GM21825 (cell line): ENCODE results near the gene VAV2.
"Not testable (repeated sequence)": the region's sequence is repeated elsewhere in the genome, so short reads cannot be mapped to it uniquely, and the experiment has no call there.

Source experiments
- ATAC-seq: cut with Tn5 transposase; IDR thresholded peaks from one replicate; pipeline ENCODE4 v1.9.1; 2021; ENCODE audit warnings: mild to moderate bottlenecking, moderate library complexity; ENCODE audit not compliant: unreplicated experiment

The VAV2 gene

DNA sequence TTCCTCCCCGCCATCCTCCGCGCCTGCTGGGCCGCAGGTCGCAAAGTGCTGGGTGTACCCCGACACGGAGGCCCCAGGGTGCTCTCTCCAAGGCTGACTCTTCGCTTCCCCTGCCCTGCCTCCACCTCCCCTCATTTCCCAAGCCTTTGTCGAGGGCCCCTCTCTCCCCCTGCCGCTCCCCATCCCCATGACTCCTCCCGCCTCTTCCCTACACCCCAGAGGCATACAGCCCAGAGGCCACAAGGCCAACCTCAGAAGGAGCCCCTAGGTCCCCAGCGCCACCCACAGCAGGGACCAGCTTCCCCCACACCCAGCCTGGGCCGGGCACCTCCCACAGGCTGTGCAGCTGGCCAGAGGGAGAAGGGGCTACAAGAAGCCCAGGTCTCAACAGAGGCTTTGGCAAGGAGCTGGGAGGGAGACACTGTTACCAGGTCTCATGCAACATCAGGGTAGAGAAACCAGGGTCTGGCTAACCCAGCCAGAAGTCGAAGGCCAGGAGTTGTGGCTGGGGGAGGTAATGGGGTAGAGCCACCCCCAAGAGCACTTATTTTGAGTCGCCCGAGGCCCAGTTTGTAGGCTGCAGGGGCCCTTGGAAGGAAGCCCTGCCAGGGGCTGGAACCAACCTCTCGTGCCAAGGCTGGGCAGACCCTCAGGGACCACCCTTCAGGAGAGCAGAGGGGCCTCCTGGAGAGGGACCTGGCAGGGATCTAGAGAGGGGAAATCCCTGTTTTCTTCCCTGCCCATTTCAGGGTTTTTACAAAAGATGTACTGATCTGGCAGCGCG, 229.4 kb downstream of the VAV2 start:
- ATAC-seq: no peak

DNA sequence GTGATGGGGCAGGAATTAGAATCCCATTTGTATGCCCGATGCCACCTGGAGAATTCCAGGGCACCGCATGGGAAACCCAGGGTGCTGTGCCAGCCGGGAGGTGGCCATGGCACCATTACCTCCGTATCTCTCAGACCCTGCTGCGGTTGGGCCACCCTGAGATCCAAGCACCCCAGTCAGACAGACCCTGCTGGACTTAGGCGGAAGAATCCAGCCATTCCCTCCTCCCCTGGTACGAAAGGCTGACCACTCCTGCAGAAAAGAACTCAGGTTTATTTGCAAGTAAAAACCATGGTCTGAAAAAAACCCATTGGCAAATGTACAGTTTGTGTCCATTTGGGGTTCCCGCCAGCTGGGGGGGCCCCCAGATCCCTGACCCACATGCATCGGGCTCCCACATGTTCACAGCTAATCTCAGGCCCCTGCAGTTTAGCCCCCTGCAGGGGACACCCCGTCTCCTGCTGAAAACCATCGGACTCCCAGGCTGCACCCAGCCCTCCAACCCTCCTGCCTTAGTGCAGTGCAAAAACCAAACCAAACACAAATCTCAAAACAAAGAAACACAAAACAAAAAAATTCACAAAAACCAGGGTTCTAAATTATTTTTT, 230.4 kb downstream of the VAV2 start:
- ATAC-seq: no peak

DNA sequence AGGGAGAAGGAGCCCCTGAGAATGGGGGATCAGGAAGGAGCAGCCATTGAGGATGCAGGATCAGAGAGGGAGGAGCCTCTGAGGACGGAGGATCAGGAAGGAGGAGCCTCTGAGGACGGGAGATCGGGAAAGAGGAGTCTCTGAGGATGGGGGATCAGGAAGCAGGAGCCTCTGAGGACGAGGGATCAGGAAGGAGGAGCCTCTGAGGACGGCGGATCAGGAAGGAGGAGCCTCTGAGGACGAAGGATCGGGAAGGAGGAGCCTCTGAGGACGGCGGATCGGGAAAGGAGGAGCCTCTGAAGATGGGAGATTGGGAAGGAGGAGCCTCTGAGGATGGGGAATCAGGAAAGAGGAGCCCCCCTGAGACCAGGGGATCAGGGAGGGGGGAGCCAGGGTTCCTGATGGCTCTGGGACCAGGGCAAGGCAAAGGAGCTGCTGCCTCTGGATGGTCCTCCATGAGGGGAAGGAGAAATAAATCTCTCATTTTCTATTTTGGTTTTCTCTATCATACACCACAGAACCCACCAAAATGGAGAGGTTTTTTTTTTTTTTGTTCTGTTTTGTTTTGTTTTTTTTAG, 231.3 kb downstream of the VAV2 start:
- ATAC-seq: no peak

DNA sequence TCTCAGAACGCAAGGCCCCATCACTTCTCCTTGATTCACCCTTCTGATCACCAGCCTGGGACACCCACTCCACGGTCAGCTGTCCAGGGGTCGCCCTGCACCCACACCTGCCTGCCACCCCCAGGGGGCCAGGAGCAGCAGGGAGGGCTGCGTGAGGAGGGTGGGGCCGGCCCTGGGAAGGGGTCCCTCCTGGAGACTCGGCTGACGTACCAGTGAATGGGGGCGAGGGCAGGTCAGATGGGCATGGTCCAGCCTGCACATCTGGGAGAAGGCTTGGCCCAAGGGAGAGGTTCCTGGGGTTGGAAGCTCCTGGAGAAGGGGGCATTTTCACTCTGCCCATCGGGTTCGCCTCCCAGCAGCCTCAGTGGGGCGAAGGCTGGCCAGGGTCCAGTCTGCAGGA, 232.2 kb downstream of the VAV2 start:
- no peak for ATAC-seq

- ATAC-seq: no peak
Measured at GRCh38 chr9:133759146-133759900, 232.8 kb downstream of the VAV2 start.

GRCh38 chr9:133758228-133758627, 233.9 kb downstream of the VAV2 start:
- no peak for ATAC-seq

DNA sequence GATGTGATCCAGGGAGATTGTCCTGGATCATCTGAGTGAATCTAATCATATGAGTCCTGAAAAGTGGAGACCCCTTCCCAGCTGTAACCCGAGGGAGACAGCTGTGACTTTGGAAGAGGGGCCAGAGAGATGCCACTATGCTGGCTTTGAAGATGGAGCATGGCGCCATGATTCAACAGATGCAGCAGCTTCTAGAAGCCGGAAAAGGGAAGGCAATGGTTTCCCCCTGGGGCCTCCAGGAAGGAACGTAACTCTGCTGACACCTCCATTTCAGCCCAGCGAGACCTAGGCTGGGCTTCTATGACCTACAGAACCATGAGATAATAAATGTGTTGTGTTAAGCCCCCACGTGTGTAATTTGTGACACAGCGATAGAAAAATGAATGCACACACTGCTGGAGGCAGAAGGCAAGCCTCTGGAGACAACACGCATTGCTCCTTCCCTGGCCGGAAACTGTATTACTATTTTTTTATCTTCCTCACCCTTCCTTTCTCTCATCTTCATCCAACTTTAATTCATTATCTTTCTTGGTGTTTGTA, 237.4 kb downstream of the VAV2 start:
- ATAC-seq: no peak

GRCh38 chr9:133754187-133754586, 237.9 kb downstream of the VAV2 start:
- no peak for ATAC-seq

GRCh38 chr9:133752739-133753446, 239.2 kb downstream of the VAV2 start:
- no peak for ATAC-seq

- no peak for ATAC-seq
Measured at GRCh38 chr9:133750982-133751649, 241.0 kb downstream of the VAV2 start.

GRCh38 chr9:133747309-133747708, 244.8 kb downstream of the VAV2 start:
- no peak for ATAC-seq

DNA sequence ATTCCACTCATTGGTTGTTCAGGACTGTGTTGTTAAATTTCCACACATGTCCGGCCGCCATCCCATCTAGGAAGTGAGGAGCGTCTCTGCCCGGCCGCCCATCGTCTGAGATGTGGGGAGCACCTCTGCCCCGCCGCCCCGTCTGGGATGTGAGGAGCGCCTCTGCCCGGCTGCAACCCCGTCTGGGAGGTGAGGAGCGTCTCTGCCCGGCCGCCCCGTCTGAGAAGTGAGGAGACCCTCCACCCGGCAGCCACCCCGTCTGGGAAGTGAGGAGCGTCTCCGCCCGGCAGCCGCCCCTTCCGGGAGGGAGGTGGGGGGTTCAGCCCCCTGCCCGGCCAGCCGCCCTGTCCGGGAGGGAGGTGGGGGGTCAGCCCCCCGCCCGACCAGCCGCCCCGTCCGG, 247.6 kb downstream of the VAV2 start:
- not testable (repeated sequence) for ATAC-seq

DNA sequence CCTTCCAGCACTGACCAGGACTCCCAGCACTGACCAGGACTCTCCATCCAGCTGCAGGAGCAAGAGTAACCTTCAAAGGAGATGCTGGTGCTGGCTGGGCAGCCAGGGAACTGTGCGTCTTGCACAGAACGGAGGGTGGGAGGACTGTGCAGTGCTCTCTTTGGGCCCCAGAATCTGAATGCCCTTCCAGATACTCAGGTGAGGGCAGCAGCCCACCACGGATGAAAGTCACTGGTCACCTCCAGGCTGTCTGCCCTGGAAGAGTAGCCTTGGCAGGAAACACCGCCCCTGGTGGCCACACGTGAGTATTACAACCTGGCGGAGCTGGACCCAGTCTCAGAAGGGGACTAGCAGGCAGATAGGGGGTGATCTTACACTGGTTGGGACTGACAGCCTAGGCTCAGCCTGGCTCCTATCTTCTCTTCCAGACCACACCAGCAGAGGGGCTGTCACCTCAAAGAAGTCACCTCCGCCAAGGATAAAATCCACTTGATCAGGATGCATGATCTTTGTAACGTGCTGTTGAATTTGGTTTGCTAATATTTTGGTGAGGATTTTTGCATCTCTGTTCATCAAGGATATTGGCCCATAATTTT, 249.2 kb downstream of the VAV2 start:
- no peak for ATAC-seq

GRCh38 chr9:133742251-133742650, 249.9 kb downstream of the VAV2 start:
- no peak for ATAC-seq

- no peak for ATAC-seq
Measured at GRCh38 chr9:133741716-133742115, 250.4 kb downstream of the VAV2 start.

GRCh38 chr9:133740911-133741310, 251.2 kb downstream of the VAV2 start:
- no peak for ATAC-seq

GRCh38 chr9:133739408-133740280, 252.5 kb downstream of the VAV2 start:
- ATAC-seq: no peak

GRCh38 chr9:133738640-133739225, 253.4 kb downstream of the VAV2 start:
- no peak for ATAC-seq
